SK-N-SH (cell line): ENCODE measurements around the gene BTBD16. TPM values are rescaled to one million over a fixed set of nuclear protein-coding genes. Genes with fewer than 3 reads are reported as not detected.
A peak's percentile ranks its signal among the peaks of the same experiment; 100 is the strongest.

Experiments
- CTCF ChIA-PET: fragments of 300-600, 350-600 bp; formaldehyde crosslinking; extraction: SDS; loops from one replicate; lab custom pipeline; 2021; lab: Yijun Ruan, JAX
- POLR2A ChIA-PET: fragments of 350-600 bp; sonication (Branson Sonifier 250); formaldehyde crosslinking; extraction: SDS; loops from one replicate; lab custom pipeline; 2020; ENCODE audit warnings: antibody characterized with exemption, inconsistent platforms; lab: Yijun Ruan, JAX
- DNase-seq: peaks from one replicate; pipeline ENCODE4 v3.0.0; 2012
- H2AFZ ChIP-seq: fragments of 200-600 bp; sonication (generic); 2 replicates; pipeline ENCODE4 v1.8.1; 2016; ENCODE audit warnings: antibody characterized with exemption, mild to moderate bottlenecking, low read depth
- H3F3A ChIP-seq: fragments of 200-600 bp; sonication (generic); replicated peaks from 2 replicates; pipeline ENCODE3; 2016; ENCODE audit warnings: antibody characterized with exemption, mild to moderate bottlenecking; ENCODE audit not compliant: insufficient read depth
- H3K27ac ChIP-seq, 2 experiments: fragments of 200-500 bp in 1 of 2; fragments of 200-600 bp in 1 of 2; sonication (Bioruptor generic) in 1 of 2; sonication (generic), shearing (Covaris generic) in 1 of 2; 2 replicates each; pipeline versions ENCODE4 v1.5.1 to v1.6.1; 2014 to 2016; ENCODE audit warnings: low read depth in 2 of 2, inconsistent platforms in 1 of 2, low read length in 1 of 2, mild to moderate bottlenecking in 1 of 2, mixed read lengths in 1 of 2
- H3K27me3 ChIP-seq: fragments of 200-600 bp; sonication (generic), shearing (Covaris generic); 2 replicates; pipeline ENCODE4 v1.6.1; 2016; ENCODE audit warnings: mixed run types; ENCODE audit not compliant: insufficient read depth
- H3K36me3 ChIP-seq, 2 experiments: fragments of 200-500 bp in 1 of 2; fragments of 200-600 bp in 1 of 2; sonication (Bioruptor generic) in 1 of 2; sonication (generic) in 1 of 2; replicated peaks in 1 of 2; 2 replicates each; pipeline versions ENCODE3 to v1.5.1; 2014 to 2016; ENCODE audit warnings: low read length in 1 of 2, mild to moderate bottlenecking in 1 of 2; ENCODE audit not compliant: insufficient read depth in 2 of 2, control insufficient read depth in 1 of 2
- H3K4me1 ChIP-seq, 2 experiments: fragments of 200-500 bp in 1 of 2; fragments of 200-600 bp in 1 of 2; sonication (Bioruptor generic) in 1 of 2; sonication (generic), shearing (Covaris generic) in 1 of 2; 2 replicates each; pipeline versions ENCODE4 v1.5.1 to v1.6.1; 2014 to 2016; ENCODE audit warnings: low read depth in 1 of 2, low read length in 1 of 2, mixed run types in 1 of 2; ENCODE audit not compliant: insufficient read depth in 2 of 2, control insufficient read depth in 1 of 2
- H3K4me2 ChIP-seq: fragments of 200-600 bp; sonication (generic), shearing (Covaris generic); 2 replicates; pipeline ENCODE4 v1.6.1; 2017; ENCODE audit warnings: mixed run types
- H3K4me3 ChIP-seq, 2 experiments: fragments of 200-500 bp in 1 of 2; fragments of 200-600 bp in 1 of 2; sonication (Bioruptor generic) in 1 of 2; sonication (generic), shearing (Covaris generic) in 1 of 2; 2 replicates each; pipeline versions ENCODE4 v1.5.1 to v1.8.1; 2014 to 2016; ENCODE audit warnings: low read depth in 2 of 2, inconsistent platforms in 1 of 2, low read length in 1 of 2, mild to moderate bottlenecking in 1 of 2, mixed read lengths in 1 of 2, moderate library complexity in 1 of 2
- H3K79me2 ChIP-seq: fragments of 200-600 bp; sonication (generic); 2 replicates; pipeline ENCODE4 v1.8.1; 2017; ENCODE audit warnings: mild to moderate bottlenecking; ENCODE audit not compliant: insufficient read depth
- H3K9ac ChIP-seq: fragments of 200-600 bp; sonication (generic); 2 replicates; pipeline ENCODE4 v1.6.1; 2017; ENCODE audit warnings: mixed run types
- H3K9me2 ChIP-seq: fragments of 200-600 bp; sonication (generic); 2 replicates; pipeline ENCODE4 v1.6.1; 2017; ENCODE audit warnings: mixed run types
- H3K9me3 ChIP-seq: fragments of 200-600 bp; sonication (generic); 2 replicates; pipeline ENCODE4 v1.6.1; 2017; ENCODE audit warnings: mixed run types, mild to moderate bottlenecking, moderate library complexity
- H4K20me1 ChIP-seq: fragments of 200-600 bp; sonication (generic); 2 replicates; pipeline ENCODE4 v1.6.1; 2017; ENCODE audit warnings: mild to moderate bottlenecking, mixed run types; ENCODE audit not compliant: insufficient read depth
- ELF1 ChIP-seq: IDR thresholded peaks from 2 replicates; pipeline ENCODE4 v1.4.0; 2012
- EP300 ChIP-seq, 2 experiments: IDR thresholded peaks; 2 replicates each; pipeline versions ENCODE4 v1.4.0 to v1.6.1; 2012; ENCODE audit warnings: borderline replicate concordance in 1 of 2, low read depth in 1 of 2, low read length in 1 of 2
- FOXM1 ChIP-seq: IDR thresholded peaks from 2 replicates; pipeline ENCODE4 v1.4.0; 2012; ENCODE audit warnings: low read depth, mild to moderate bottlenecking
- PBX3 ChIP-seq: IDR thresholded peaks from 2 replicates; pipeline ENCODE4; 2012
- RAD21 ChIP-seq: IDR thresholded peaks from 2 replicates; pipeline ENCODE4 v1.6.1; 2012; ENCODE audit warnings: mild to moderate bottlenecking, low read length
- SIN3A ChIP-seq: IDR thresholded peaks from 2 replicates; pipeline ENCODE4 v1.6.1; 2012; ENCODE audit warnings: low read depth, mild to moderate bottlenecking, low read length, moderate library complexity, borderline replicate concordance
- SMC3 ChIP-seq: IDR thresholded peaks from 2 replicates; pipeline ENCODE4 v1.6.1; 2012; ENCODE audit warnings: low read depth, low read length, improper control_type of control experiment
- TAF1 ChIP-seq: IDR thresholded peaks from 2 replicates; pipeline ENCODE4 v1.6.1; 2012; ENCODE audit warnings: low read depth, mild to moderate bottlenecking, low read length, moderate library complexity, borderline replicate concordance
- TCF12 ChIP-seq: IDR thresholded peaks from 2 replicates; pipeline ENCODE4 v1.4.0; 2012
- TEAD4 ChIP-seq: IDR thresholded peaks from 2 replicates; pipeline ENCODE4 v1.4.0; 2012; ENCODE audit warnings: mild to moderate bottlenecking, borderline replicate concordance; ENCODE audit not compliant: insufficient read depth
- WGBS: methylation state at CpG from one replicate; pipeline ENCODE4 v1.1.6; 2017; ENCODE audit warnings: low lambda C conversion rate; 5-methylcytosine and 5-hydroxymethylcytosine counted together
- polyA plus RNA-seq, 3 experiments: library from polyadenylated mRNA; depleted of rRNA; stranded (reverse); fragments of >200 nt; gene quantifications; 2 replicates each; pipeline ENCODE4 v1.2.3, GENCODE V29; 2012
- TF ChIP-seq, protein P1 (sequence below): IDR thresholded peaks from 2 replicates; pipeline ENCODE4 v1.6.1; 2012; ENCODE audit warnings: mild to moderate bottlenecking, low read depth, low read length, moderate library complexity
- TF ChIP-seq, protein P2 (sequence below): fragments of 200-600 bp; sonication (generic); IDR thresholded peaks from 2 replicates; pipeline ENCODE4 v1.6.1; 2017; ENCODE audit warnings: antibody characterized with exemption, mild to moderate bottlenecking, moderate library complexity
- TF ChIP-seq, protein P3 (sequence below): fragments of 150-350 bp; IDR thresholded peaks from 2 replicates; pipeline ENCODE4 v1.6.1; 2016; ENCODE audit warnings: mild to moderate bottlenecking, low read depth, low read length

BTBD16 gene
- polyA plus RNA-seq, 1 of the 3 experiments (the other 2 are of a cell fraction), result not detected

DNA sequence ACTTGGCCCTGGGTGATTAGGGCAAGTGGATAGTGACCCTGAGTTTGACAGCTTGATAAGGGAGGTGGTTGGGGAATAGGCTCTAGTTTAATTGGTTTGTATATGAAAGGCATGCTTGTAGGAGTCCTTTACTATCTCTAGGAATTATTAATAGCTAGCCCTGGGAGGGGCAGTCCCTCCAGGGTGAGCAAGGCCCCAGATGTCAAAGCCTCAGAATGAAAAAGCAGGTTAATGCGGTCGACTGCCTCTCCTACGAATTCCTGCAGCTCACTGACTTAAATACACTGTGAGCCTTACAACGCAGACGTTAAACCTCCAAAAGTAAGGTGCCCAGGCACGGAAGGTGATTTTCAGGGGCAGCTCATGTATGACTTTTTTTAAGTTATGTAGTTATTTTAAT is 5.2 kb upstream of the BTBD16 start (continued):
- TF ChIP-seq, protein P1, sequence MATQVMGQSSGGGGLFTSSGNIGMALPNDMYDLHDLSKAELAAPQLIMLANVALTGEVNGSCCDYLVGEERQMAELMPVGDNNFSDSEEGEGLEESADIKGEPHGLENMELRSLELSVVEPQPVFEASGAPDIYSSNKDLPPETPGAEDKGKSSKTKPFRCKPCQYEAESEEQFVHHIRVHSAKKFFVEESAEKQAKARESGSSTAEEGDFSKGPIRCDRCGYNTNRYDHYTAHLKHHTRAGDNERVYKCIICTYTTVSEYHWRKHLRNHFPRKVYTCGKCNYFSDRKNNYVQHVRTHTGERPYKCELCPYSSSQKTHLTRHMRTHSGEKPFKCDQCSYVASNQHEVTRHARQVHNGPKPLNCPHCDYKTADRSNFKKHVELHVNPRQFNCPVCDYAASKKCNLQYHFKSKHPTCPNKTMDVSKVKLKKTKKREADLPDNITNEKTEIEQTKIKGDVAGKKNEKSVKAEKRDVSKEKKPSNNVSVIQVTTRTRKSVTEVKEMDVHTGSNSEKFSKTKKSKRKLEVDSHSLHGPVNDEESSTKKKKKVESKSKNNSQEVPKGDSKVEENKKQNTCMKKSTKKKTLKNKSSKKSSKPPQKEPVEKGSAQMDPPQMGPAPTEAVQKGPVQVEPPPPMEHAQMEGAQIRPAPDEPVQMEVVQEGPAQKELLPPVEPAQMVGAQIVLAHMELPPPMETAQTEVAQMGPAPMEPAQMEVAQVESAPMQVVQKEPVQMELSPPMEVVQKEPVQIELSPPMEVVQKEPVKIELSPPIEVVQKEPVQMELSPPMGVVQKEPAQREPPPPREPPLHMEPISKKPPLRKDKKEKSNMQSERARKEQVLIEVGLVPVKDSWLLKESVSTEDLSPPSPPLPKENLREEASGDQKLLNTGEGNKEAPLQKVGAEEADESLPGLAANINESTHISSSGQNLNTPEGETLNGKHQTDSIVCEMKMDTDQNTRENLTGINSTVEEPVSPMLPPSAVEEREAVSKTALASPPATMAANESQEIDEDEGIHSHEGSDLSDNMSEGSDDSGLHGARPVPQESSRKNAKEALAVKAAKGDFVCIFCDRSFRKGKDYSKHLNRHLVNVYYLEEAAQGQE, result no peak
- no peak for TF ChIP-seq SIN3A

DNA sequence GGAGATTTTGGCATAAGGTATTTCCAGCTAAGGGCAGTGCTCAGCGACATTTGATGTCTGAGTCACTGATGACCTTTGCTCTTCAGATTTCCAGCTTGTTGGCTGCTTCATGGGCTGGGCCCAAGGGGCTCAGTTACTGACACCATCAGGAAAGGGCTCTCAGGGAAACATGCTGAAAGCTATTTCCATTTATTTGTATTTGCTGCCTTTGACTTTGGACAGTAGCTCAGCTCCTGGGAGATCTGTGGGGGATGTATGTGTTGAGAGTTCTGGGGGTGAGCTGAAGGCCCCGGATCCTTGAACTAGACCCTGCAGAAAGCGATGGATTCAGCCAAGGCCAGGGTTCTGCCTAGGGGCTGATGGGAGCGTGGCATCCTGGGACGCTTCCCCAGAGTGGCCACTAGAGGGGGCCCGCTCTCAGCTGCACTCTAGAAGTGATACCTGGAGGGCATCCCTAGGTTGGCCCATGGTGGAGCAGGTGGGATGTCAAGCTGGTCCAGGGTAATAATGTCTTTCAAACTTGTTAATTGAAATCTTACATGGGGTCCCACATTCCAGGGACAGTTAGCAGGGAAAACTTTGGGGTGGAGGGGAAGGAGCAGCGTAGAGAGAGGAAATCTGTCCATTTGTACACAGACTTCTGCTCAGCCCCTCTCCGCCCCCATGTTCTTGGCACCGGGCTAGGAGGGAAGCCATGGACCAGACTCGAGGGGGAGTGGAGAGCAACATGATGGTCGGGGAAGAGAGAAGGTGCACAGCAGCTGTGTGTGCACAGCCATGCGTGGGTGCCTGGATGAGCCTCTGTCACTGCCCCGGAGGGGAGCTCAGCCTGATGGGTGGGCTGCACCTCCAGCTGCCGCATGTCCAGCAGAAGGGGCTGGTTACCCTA is 3.0 kb upstream of the BTBD16 start:
- Histone ChIP-seq H3K9me2 (no peaks in the 10 kb centered on the region), H3K36me3 (peaks cover 0 to 3% of the 10 kb centered on the region in 2 experiments), H3K27me3 (no peaks in the 10 kb centered on the region), H3K9ac (no peak overlapping the region), H4K20me1 (no peaks in the 10 kb centered on the region), H3K4me3 (no peak overlapping the region; a peak in 1 of 4 replicates), H3K9me3 (0 out of 2 replicates have a peak, but pooled peaks cover 2% of the 10 kb centered on the region), H3K27ac (no peak overlapping the region), H3F3A (peaks cover 9% of the 10 kb centered on the region), H3K4me2 (no peak overlapping the region), H3K4me1 (no peaks in the 10 kb centered on the region; a peak in 1 of 4 replicates), H3K79me2 (no peaks in the 10 kb centered on the region; the same call in 1 of the 2 replicates), H2AFZ (peak overlapping the region; percentile 47; the same call in 1 of the 2 replicates)
- DNase-seq, result peak; percentile 86
- 56% methylated on average over 7 of the region's 14 CpGs for WGBS
- TF ChIP-seq, protein P2, sequence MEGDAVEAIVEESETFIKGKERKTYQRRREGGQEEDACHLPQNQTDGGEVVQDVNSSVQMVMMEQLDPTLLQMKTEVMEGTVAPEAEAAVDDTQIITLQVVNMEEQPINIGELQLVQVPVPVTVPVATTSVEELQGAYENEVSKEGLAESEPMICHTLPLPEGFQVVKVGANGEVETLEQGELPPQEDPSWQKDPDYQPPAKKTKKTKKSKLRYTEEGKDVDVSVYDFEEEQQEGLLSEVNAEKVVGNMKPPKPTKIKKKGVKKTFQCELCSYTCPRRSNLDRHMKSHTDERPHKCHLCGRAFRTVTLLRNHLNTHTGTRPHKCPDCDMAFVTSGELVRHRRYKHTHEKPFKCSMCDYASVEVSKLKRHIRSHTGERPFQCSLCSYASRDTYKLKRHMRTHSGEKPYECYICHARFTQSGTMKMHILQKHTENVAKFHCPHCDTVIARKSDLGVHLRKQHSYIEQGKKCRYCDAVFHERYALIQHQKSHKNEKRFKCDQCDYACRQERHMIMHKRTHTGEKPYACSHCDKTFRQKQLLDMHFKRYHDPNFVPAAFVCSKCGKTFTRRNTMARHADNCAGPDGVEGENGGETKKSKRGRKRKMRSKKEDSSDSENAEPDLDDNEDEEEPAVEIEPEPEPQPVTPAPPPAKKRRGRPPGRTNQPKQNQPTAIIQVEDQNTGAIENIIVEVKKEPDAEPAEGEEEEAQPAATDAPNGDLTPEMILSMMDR, result peak; percentile 91
- TF ChIP-seq FOXM1 (no peak), SMC3 (peak; percentile 69), TCF12 (no peak), RAD21 (peak; percentile 61), TEAD4 (no peak), PBX3 (no peak), ELF1 (no peak), EP300 (IDR thresholded peaks at IDR 0.05; ENCODE audit: borderline replicate concordance in 1 of 2, low read depth in 1 of 2, low read length in 1 of 2) (no peak), TAF1 (no peak)
- TF ChIP-seq, protein P3, sequence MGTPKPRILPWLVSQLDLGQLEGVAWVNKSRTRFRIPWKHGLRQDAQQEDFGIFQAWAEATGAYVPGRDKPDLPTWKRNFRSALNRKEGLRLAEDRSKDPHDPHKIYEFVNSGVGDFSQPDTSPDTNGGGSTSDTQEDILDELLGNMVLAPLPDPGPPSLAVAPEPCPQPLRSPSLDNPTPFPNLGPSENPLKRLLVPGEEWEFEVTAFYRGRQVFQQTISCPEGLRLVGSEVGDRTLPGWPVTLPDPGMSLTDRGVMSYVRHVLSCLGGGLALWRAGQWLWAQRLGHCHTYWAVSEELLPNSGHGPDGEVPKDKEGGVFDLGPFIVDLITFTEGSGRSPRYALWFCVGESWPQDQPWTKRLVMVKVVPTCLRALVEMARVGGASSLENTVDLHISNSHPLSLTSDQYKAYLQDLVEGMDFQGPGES, result no peak
- ChIA-PET POLR2A (no interaction called here), CTCF (interaction anchor here (0.6 to 3.3 kb wide), 47 partner anchors 10 to 297 kb away, joined by 3 to 50 read pairs (median 4); partner anchors contain the start of gene ARMS2)
